ENCODE results near the gene DAB2IP. TPM values are rescaled to one million over a fixed set of nuclear protein-coding genes. Genes with fewer than 3 reads are reported as not detected.

DAB2IP gene
- total and polyA plus RNA-seq, 4 donors, result 2.3 to 13.1 (median 5.4) TPM

- no peak for TF ChIP-seq REST (IDR thresholded peaks at IDR 0.05)
- no peak for TF ChIP-seq FOXA2 (IDR thresholded peaks at IDR 0.05)
- TF ChIP-seq RXRA (IDR thresholded peaks at IDR 0.05), result no peak
- no peak for TF ChIP-seq SP1 (IDR thresholded peaks at IDR 0.05)
- no peak for TF ChIP-seq NR2F2 (IDR thresholded peaks at IDR 0.05)
- no peak for TF ChIP-seq JUND (IDR thresholded peaks at IDR 0.05)
Observed at GRCh38 chr9:121798941-121799340, 147.5 kb downstream of the DAB2IP start (continued).

GRCh38 chr9:121800376-121800775, 148.9 kb downstream of the DAB2IP start:
- WGBS, result 89% methylated on average over 10 of the region's 10 CpGs
- no peak for TF ChIP-seq ATF3 (IDR thresholded peaks at IDR 0.05)
- TF ChIP-seq JUND (IDR thresholded peaks at IDR 0.05), result no peak
- TF ChIP-seq HNF4A (conservative IDR thresholded peaks at IDR 0.05), result no peak
- TF ChIP-seq CTCF (IDR thresholded peaks at IDR 0.05; ENCODE audit: low read depth, low read length, missing input control), result no peak
- TF ChIP-seq MAX (IDR thresholded peaks at IDR 0.05), result no peak
- TF ChIP-seq EGR1 (IDR thresholded peaks at IDR 0.05; ENCODE audit: low read depth in 2 of 2), result no peak
- TF ChIP-seq TAF1 (conservative IDR thresholded peaks at IDR 0.05), result no peak
- TF ChIP-seq FOXA2 (IDR thresholded peaks at IDR 0.05), result no peak
- no peak for TF ChIP-seq GABPA (IDR thresholded peaks at IDR 0.05 in 1 of 2, conservative IDR thresholded peaks at IDR 0.05 in 1 of 2)
- TF ChIP-seq REST (IDR thresholded peaks at IDR 0.05), result no peak
- no peak for TF ChIP-seq HNF4G (IDR thresholded peaks at IDR 0.05)
- no peak for TF ChIP-seq FOXA1 (IDR thresholded peaks at IDR 0.05)
- no peak for TF ChIP-seq SP1 (IDR thresholded peaks at IDR 0.05)
- TF ChIP-seq RXRA (IDR thresholded peaks at IDR 0.05), result no peak
- TF ChIP-seq ZBTB33 (IDR thresholded peaks at IDR 0.05), result no peak
- TF ChIP-seq RAD21 (IDR thresholded peaks at IDR 0.05), result no peak
- TF ChIP-seq YY1 (IDR thresholded peaks at IDR 0.05), result no peak
- no peak for TF ChIP-seq NR2F2 (IDR thresholded peaks at IDR 0.05)
- Histone ChIP-seq H3K27ac (ENCODE audit: low read depth in 1 of 2, low read length in 2 of 2) (no peak overlapping the region), H3K36me3 (ENCODE audit: control insufficient read depth in 4 of 4, insufficient read depth in 3 of 4, low read depth in 1 of 4, low read length in 3 of 4) (no peaks in the 10 kb centered on the region), H3K4me3 (ENCODE audit: low read depth in 1 of 3, low read length in 3 of 3) (no peak overlapping the region), H3K9me3 (ENCODE audit: control insufficient read depth in 4 of 4, low read length in 3 of 4) (peaks cover 0 to 2% (median under 1%) of the 10 kb centered on the region in 4 donors), H3K4me1 (ENCODE audit: control insufficient read depth in 4 of 4, insufficient read depth in 4 of 4, low read length in 3 of 4) (no peaks in the 10 kb centered on the region), H3K27me3 (ENCODE audit: control insufficient read depth in 4 of 4, insufficient read depth in 4 of 4, low read length in 3 of 4) (no peaks in the 10 kb centered on the region), H3K9ac (ENCODE audit: low read depth in 1 of 2, low read length in 2 of 2) (no peak overlapping the region)
- DNase-seq (ENCODE audit: low spot score), result peak; percentile 6

Measured in liver (tissue), 9 donors.